Naive thymus-derived CD4-positive, alpha-beta T cell (primary cell): Measurements from ENCODE around the gene MYO5C. TPM values are rescaled to one million over a fixed set of nuclear protein-coding genes. Genes with fewer than 3 reads are reported as not detected.

Experiments
- ATAC-seq: fragments of 150-1000 bp; cut with Tn5 transposase; 2 replicates; pipeline ENCODE4 v1.10.0; 2021; ENCODE audit warnings: mild to moderate bottlenecking, moderate library complexity
- CTCF ChIA-PET: fragments of 350-600 bp; sonication (Branson Sonifier 250); formaldehyde crosslinking; loops from one replicate; lab custom pipeline; 2021; ENCODE audit warnings: antibody characterized with exemption; lab: Charles Lee
- POLR2A ChIA-PET: fragments of 350-600 bp; sonication (Branson Sonifier 250); formaldehyde crosslinking; loops from one replicate; lab custom pipeline; 2021; ENCODE audit warnings: antibody characterized with exemption, inconsistent platforms; lab: Charles Lee
- DNase-seq, 9 donors: peaks; one replicate each; pipeline versions ENCODE4 v3.0.0 to v3.0.0-alpha.2; 2020 to 2022; ENCODE audit warnings: mixed read lengths in 1 of 9
- H3K27ac ChIP-seq: one replicate; pipeline ENCODE4 v1.7.0; 2013; ENCODE audit warnings: mild to moderate bottlenecking, low read depth, low read length, moderate library complexity
- H3K27me3 ChIP-seq, 2 donors: one replicate each; pipeline ENCODE4 v1.7.0; 2013; ENCODE audit warnings: low read length in 2 of 2, mild to moderate bottlenecking in 2 of 2, moderate library complexity in 2 of 2; ENCODE audit not compliant: control insufficient read depth in 2 of 2, insufficient read depth in 2 of 2
- H3K36me3 ChIP-seq, 3 experiments: 1 replicate in 2 of 3; 2 replicates in 1 of 3; pipeline ENCODE4 v1.7.0; 2013; ENCODE audit warnings: low read length in 3 of 3, mild to moderate bottlenecking in 3 of 3, moderate library complexity in 1 of 3; ENCODE audit not compliant: insufficient read depth in 3 of 3, control insufficient read depth in 2 of 3
- H3K4me1 ChIP-seq, 2 donors: one replicate each; pipeline ENCODE4 v1.7.0; 2013; ENCODE audit warnings: low read length in 2 of 2, mild to moderate bottlenecking in 2 of 2, moderate library complexity in 1 of 2; ENCODE audit not compliant: control insufficient read depth in 2 of 2, insufficient read depth in 2 of 2
- H3K4me3 ChIP-seq: 2 replicates; pipeline ENCODE4 v1.7.0; 2013; ENCODE audit warnings: mild to moderate bottlenecking, low read length
- H3K9me3 ChIP-seq, 3 experiments: 1 replicate in 2 of 3; 2 replicates in 1 of 3; pipeline ENCODE4 v1.7.0; 2013; ENCODE audit warnings: low read length in 3 of 3; ENCODE audit not compliant: control insufficient read depth in 2 of 3
- H3K27ac Mint-ChIP-seq, 9 donors: one replicate each; pipeline ENCODE4 v1.8.0; 2020 to 2022; ENCODE audit warnings: mixed read lengths in 9 of 9, mild to moderate bottlenecking in 8 of 9, moderate library complexity in 5 of 9, inconsistent platforms in 2 of 9
- H3K27me3 Mint-ChIP-seq, 5 donors: one replicate each; pipeline ENCODE4 v1.8.0; 2021 to 2022; ENCODE audit warnings: mixed read lengths in 5 of 5, mild to moderate bottlenecking in 1 of 5
- H3K36me3 Mint-ChIP-seq, 5 donors: one replicate each; pipeline ENCODE4 v1.8.0; 2020 to 2022; ENCODE audit warnings: mixed read lengths in 5 of 5, mild to moderate bottlenecking in 3 of 5, inconsistent platforms in 1 of 5
- H3K4me1 Mint-ChIP-seq, 7 donors: one replicate each; pipeline ENCODE4 v1.8.0; 2020 to 2022; ENCODE audit warnings: mixed read lengths in 7 of 7, mild to moderate bottlenecking in 3 of 7, inconsistent platforms in 1 of 7
- H3K4me3 Mint-ChIP-seq, 10 donors: one replicate each; pipeline ENCODE4 v1.8.0; 2020 to 2022; ENCODE audit warnings: mild to moderate bottlenecking in 10 of 10, mixed read lengths in 10 of 10, moderate library complexity in 6 of 10, inconsistent platforms in 2 of 10
- H3K9me3 Mint-ChIP-seq, 11 donors: one replicate each; pipeline ENCODE4 v1.8.0; 2020 to 2022; ENCODE audit warnings: mixed read lengths in 11 of 11, mild to moderate bottlenecking in 4 of 11, inconsistent platforms in 1 of 11, moderate library complexity in 1 of 11
- intact Hi-C, 2 donors: fragments of 100-400 bp; cut with micrococcal nuclease; formaldehyde crosslinking; loops; one replicate each; pipeline ENCODE4 v1.15.1; 2023
- polyA plus RNA-seq, 2 donors: library from polyadenylated mRNA; unstranded; fragments of 300-500 nt; fragmentation: Illumina TruSeq; gene quantifications; one replicate each; pipeline ENCODE4 v1.2.3, GENCODE V29; 2021
- total RNA-seq, 6 experiments: library from RNA in 5 of 6; stranded (reverse) in 5 of 6; gene quantifications; 1 replicate in 5 of 6; 2 replicates in 1 of 6; pipeline ENCODE4 v1.2.3 and lab custom pipeline; 2021 to 2026

MYO5C gene
- total and polyA plus RNA-seq, 7 experiments from 2014 or later, result 0.19 to 1.3 (median 0.31) TPM; not detected in 1

- H3K27me3 ChIP-seq, result peaks cover 0 to 5% of the 10 kb centered on the region in 2 donors
- H3K27ac Mint-ChIP-seq, result no peak overlapping the region
- no peaks in the 10 kb centered on the region for H3K4me1 ChIP-seq
- DNase-seq, result no peak
- peaks cover 0 to 5% (median 0%) of the 10 kb centered on the region in 11 donors for H3K9me3 Mint-ChIP-seq
- H3K9me3 ChIP-seq, result no peaks in the 10 kb centered on the region
- no peak overlapping the region for H3K4me3 ChIP-seq
- ChIA-PET POLR2A (no interaction called here), CTCF (no interaction called here)
- H3K4me3 Mint-ChIP-seq, result no peak overlapping the region
- no peaks in the 10 kb centered on the region for H3K36me3 ChIP-seq
- H3K27ac ChIP-seq, result no peak overlapping the region
- H3K27me3 Mint-ChIP-seq, result peaks cover 3 to 29% (median 9%) of the 10 kb centered on the region in 5 donors
- peaks cover 6 to 15% (median 13%) of the 10 kb centered on the region in 7 donors for H3K4me1 Mint-ChIP-seq
- intact Hi-C loops, result no loop called here
- no peak for ATAC-seq
- H3K36me3 Mint-ChIP-seq, result peaks cover 5 to 17% (median 8%) of the 10 kb centered on the region in 5 donors
Observed at GRCh38 chr15:52301265-52301847, 5.8 kb upstream of the MYO5C start.

GRCh38 chr15:52294881-52295420 lies 653 bp downstream of the MYO5C start:
- H3K27me3 Mint-ChIP-seq, result peaks cover 28 to 61% (median 33%) of the 10 kb centered on the region in 5 donors
- peak; percentile 27 for ATAC-seq
- CTCF ChIA-PET, result no interaction called here

GRCh38 chr15:52292780-52293392 lies 2.7 kb downstream of the MYO5C start:
- CTCF ChIA-PET, result no interaction called here
- H3K4me3 ChIP-seq, result no peak overlapping the region
- H3K4me3 Mint-ChIP-seq, result peak overlapping the region in 1 of 10 donors; percentile 21
- H3K27me3 ChIP-seq, result peaks cover 3 to 15% of the 10 kb centered on the region in 2 donors
- peaks cover 0 to 3% (median 0%) of the 10 kb centered on the region in 11 donors for H3K9me3 Mint-ChIP-seq
- peaks cover 28 to 48% (median 33%) of the 10 kb centered on the region in 5 donors for H3K27me3 Mint-ChIP-seq
- no peak overlapping the region for H3K27ac ChIP-seq
- ATAC-seq, result no peak
- no peaks in the 10 kb centered on the region for H3K4me1 ChIP-seq
- H3K27ac Mint-ChIP-seq, result no peak overlapping the region
- no peaks in the 10 kb centered on the region for H3K36me3 ChIP-seq
- no peaks in the 10 kb centered on the region for H3K9me3 ChIP-seq
- no peak for DNase-seq
- H3K4me1 Mint-ChIP-seq, result peaks cover 0 to 33% (median 3%) of the 10 kb centered on the region in 7 donors
- intact Hi-C loops, result no loop called here
- POLR2A ChIA-PET, result no interaction called here
- H3K36me3 Mint-ChIP-seq, result no peaks in the 10 kb centered on the region

More at GRCh38 chr15:52294881-52295420, 653 bp downstream of the MYO5C start:
- Mint-ChIP-seq H3K4me3 (peak overlapping the region in 8 of 10 donors; percentile 20 to 76 (median 56)), H3K9me3 (peaks cover 0 to 3% (median 0%) of the 10 kb centered on the region in 11 donors), H3K4me1 (peaks cover 0 to 24% (median 3%) of the 10 kb centered on the region in 7 donors), H3K36me3 (peaks cover 0 to under 1% (median 0%) of the 10 kb centered on the region in 5 donors), H3K27ac (no peak overlapping the region)
- Histone ChIP-seq H3K9me3 (no peaks in the 10 kb centered on the region), H3K27me3 (peaks cover 3 to 15% of the 10 kb centered on the region in 2 donors), H3K4me1 (no peaks in the 10 kb centered on the region), H3K4me3 (no peak overlapping the region), H3K36me3 (no peaks in the 10 kb centered on the region), H3K27ac (no peak overlapping the region)
- DNase-seq, result no peak
- POLR2A ChIA-PET, result no interaction called here
- intact Hi-C loops, result no loop called here

GRCh38 chr15:52291204-52291603 lies 4.4 kb downstream of the MYO5C start:
- no peak overlapping the region for H3K27ac Mint-ChIP-seq

GRCh38 chr15:52290800-52291199 lies 4.8 kb downstream of the MYO5C start:
- Histone ChIP-seq H3K27me3 (peaks cover 3 to 5% of the 10 kb centered on the region in 2 donors), H3K36me3 (no peaks in the 10 kb centered on the region), H3K4me1 (no peaks in the 10 kb centered on the region), H3K27ac (no peak overlapping the region), H3K9me3 (no peaks in the 10 kb centered on the region), H3K4me3 (no peak overlapping the region)
- no peak for DNase-seq
- CTCF ChIA-PET, result no interaction called here
- no peak for ATAC-seq
- intact Hi-C loops, result loop anchor here in 1 of 2 donors (2.0 kb wide), 1 partner anchor 34 kb away; no protein-coding TSS in a partner anchor
- POLR2A ChIA-PET, result no interaction called here
- Mint-ChIP-seq H3K27me3 (peaks cover 23 to 31% (median 26%) of the 10 kb centered on the region in 5 donors), H3K36me3 (no peaks in the 10 kb centered on the region), H3K9me3 (peaks cover 0 to 3% (median 0%) of the 10 kb centered on the region in 11 donors), H3K27ac (no peak overlapping the region), H3K4me3 (no peak overlapping the region), H3K4me1 (peaks cover 0 to 33% (median 3%) of the 10 kb centered on the region in 7 donors)

More at GRCh38 chr15:52291204-52291603, 4.4 kb downstream of the MYO5C start:
- ATAC-seq, result no peak
- DNase-seq, result no peak
- Mint-ChIP-seq H3K36me3 (no peaks in the 10 kb centered on the region), H3K4me3 (peak overlapping the region in 1 of 10 donors; percentile 10), H3K27me3 (peaks cover 24 to 35% (median 28%) of the 10 kb centered on the region in 5 donors), H3K9me3 (peaks cover 0 to 3% (median 0%) of the 10 kb centered on the region in 11 donors), H3K4me1 (peaks cover 0 to 33% (median 3%) of the 10 kb centered on the region in 7 donors)
- H3K4me1 ChIP-seq, result no peaks in the 10 kb centered on the region
- POLR2A ChIA-PET, result no interaction called here
- H3K9me3 ChIP-seq, result no peaks in the 10 kb centered on the region
- CTCF ChIA-PET, result no interaction called here
- H3K27ac ChIP-seq, result no peak overlapping the region
- intact Hi-C loops, result loop anchor here in 1 of 2 donors (2.0 kb wide), 1 partner anchor 34 kb away; no protein-coding TSS in a partner anchor
- H3K36me3 ChIP-seq, result no peaks in the 10 kb centered on the region
- peaks cover 3 to 9% of the 10 kb centered on the region in 2 donors for H3K27me3 ChIP-seq
- no peak overlapping the region for H3K4me3 ChIP-seq

GRCh38 chr15:52290329-52290728 lies 5.3 kb downstream of the MYO5C start:
- no peak for DNase-seq
- Histone ChIP-seq H3K27ac (no peak overlapping the region), H3K4me3 (no peak overlapping the region), H3K4me1 (no peaks in the 10 kb centered on the region), H3K9me3 (no peaks in the 10 kb centered on the region), H3K27me3 (peaks cover 3 to 5% of the 10 kb centered on the region in 2 donors), H3K36me3 (no peaks in the 10 kb centered on the region)
- H3K4me1 Mint-ChIP-seq, result peaks cover 0 to 33% (median 3%) of the 10 kb centered on the region in 7 donors
- H3K9me3 Mint-ChIP-seq, result peaks cover 0 to 3% (median 0%) of the 10 kb centered on the region in 11 donors
- H3K27ac Mint-ChIP-seq, result no peak overlapping the region
- no peak overlapping the region for H3K4me3 Mint-ChIP-seq
- ChIA-PET POLR2A (no interaction called here), CTCF (no interaction called here)
- intact Hi-C loops, result loop anchor here in 1 of 2 donors (2.0 kb wide), 1 partner anchor 34 kb away; no protein-coding TSS in a partner anchor
- no peaks in the 10 kb centered on the region for H3K36me3 Mint-ChIP-seq
- no peak for ATAC-seq
- peaks cover 23 to 30% (median 26%) of the 10 kb centered on the region in 5 donors for H3K27me3 Mint-ChIP-seq
